Suprapubic skin (tissue), 4 donors: ENCODE measurements around the gene MARK1.

Experiments
- EP300 ChIP-seq: sonication (generic); formaldehyde crosslinking; IDR thresholded peaks from one replicate; pipeline ENCODE4 v1.6.1; 2017; ENCODE audit warnings: antibody characterized with exemption
- POLR2A ChIP-seq, 2 donors: fragments of 450-650 bp; IDR thresholded peaks; one replicate each; pipeline ENCODE4 v1.6.1; 2017; ENCODE audit warnings: antibody characterized with exemption in 2 of 2, mild to moderate bottlenecking in 2 of 2, moderate library complexity in 2 of 2
- POLR2AphosphoS5 ChIP-seq, 3 donors: sonication (generic); formaldehyde crosslinking; IDR thresholded peaks; one replicate each; pipeline ENCODE4 v1.6.1; 2017; ENCODE audit warnings: antibody characterized with exemption in 3 of 3
- TF ChIP-seq, protein P1 (sequence below), 2 donors: fragments of 200-600 bp in 1 of 2; fragments of 450-650 bp in 1 of 2; sonication (generic) in 1 of 2; IDR thresholded peaks; one replicate each; pipeline ENCODE4 v1.5.1; 2016 to 2019; ENCODE audit warnings: antibody characterized with exemption in 2 of 2, mild to moderate bottlenecking in 1 of 2, moderate library complexity in 1 of 2

- TF ChIP-seq, protein P1, sequence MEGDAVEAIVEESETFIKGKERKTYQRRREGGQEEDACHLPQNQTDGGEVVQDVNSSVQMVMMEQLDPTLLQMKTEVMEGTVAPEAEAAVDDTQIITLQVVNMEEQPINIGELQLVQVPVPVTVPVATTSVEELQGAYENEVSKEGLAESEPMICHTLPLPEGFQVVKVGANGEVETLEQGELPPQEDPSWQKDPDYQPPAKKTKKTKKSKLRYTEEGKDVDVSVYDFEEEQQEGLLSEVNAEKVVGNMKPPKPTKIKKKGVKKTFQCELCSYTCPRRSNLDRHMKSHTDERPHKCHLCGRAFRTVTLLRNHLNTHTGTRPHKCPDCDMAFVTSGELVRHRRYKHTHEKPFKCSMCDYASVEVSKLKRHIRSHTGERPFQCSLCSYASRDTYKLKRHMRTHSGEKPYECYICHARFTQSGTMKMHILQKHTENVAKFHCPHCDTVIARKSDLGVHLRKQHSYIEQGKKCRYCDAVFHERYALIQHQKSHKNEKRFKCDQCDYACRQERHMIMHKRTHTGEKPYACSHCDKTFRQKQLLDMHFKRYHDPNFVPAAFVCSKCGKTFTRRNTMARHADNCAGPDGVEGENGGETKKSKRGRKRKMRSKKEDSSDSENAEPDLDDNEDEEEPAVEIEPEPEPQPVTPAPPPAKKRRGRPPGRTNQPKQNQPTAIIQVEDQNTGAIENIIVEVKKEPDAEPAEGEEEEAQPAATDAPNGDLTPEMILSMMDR (IDR thresholded peaks at IDR 0.05): no peak
- TF ChIP-seq POLR2AphosphoS5 (IDR thresholded peaks at IDR 0.05) (no peak), POLR2A (IDR thresholded peaks at IDR 0.05) (no peak), EP300 (no peak)
These were observed 170.7 kb downstream of the MARK1 start for GRCh38 chr1:220698607-220699016.
